H9 (cell line): ENCODE data around the gene EHD2. TPM values are rescaled to one million over a fixed set of nuclear protein-coding genes. Genes with fewer than 3 reads are reported as not detected.
"Not testable (repeated sequence)": the region's sequence is repeated elsewhere in the genome, so short reads cannot be mapped to it uniquely, and the experiment has no call there.

Experiments used
- DNase-seq: peaks from one replicate; pipeline ENCODE4 v3.0.0-alpha.2; 2017
- H2AFZ ChIP-seq: one replicate; pipeline ENCODE4 v1.6.1; 2013; ENCODE audit warnings: mild to moderate bottlenecking, low read length, control low read depth, moderate library complexity
- H2AK5ac ChIP-seq: 2 replicates; pipeline ENCODE4 v1.6.1; 2013; ENCODE audit warnings: low read length, control low read depth, mixed read lengths; ENCODE audit not compliant: insufficient read length
- H2BK120ac ChIP-seq: one replicate; pipeline ENCODE4 v1.6.1; 2013; ENCODE audit warnings: low read depth, mild to moderate bottlenecking, low read length, control low read depth, inconsistent platforms; ENCODE audit not compliant: poor library complexity, severe bottlenecking
- H2BK12ac ChIP-seq: 2 replicates; pipeline ENCODE4 v1.6.1; 2013; ENCODE audit warnings: low read length, control low read depth, mixed read lengths, low read depth; ENCODE audit not compliant: insufficient read length
- H2BK15ac ChIP-seq: 2 replicates; pipeline ENCODE4 v1.6.1; 2013; ENCODE audit warnings: low read depth, low read length, control low read depth
- H2BK20ac ChIP-seq: one replicate; pipeline ENCODE4 v1.6.1; 2013; ENCODE audit warnings: low read depth, mild to moderate bottlenecking, low read length, control low read depth, inconsistent platforms; ENCODE audit not compliant: poor library complexity, severe bottlenecking
- H2BK5ac ChIP-seq: 2 replicates; pipeline ENCODE4 v1.6.1; 2013; ENCODE audit warnings: low read length, control low read depth, mixed read lengths; ENCODE audit not compliant: insufficient read length
- H3K14ac ChIP-seq: 2 replicates; pipeline ENCODE4 v1.6.1; 2013; ENCODE audit warnings: low read length, control low read depth; ENCODE audit not compliant: insufficient read depth
- H3K18ac ChIP-seq: 2 replicates; pipeline ENCODE4 v1.6.1; 2013; ENCODE audit warnings: low read depth, mild to moderate bottlenecking, mixed read lengths, low read length, control low read depth; ENCODE audit not compliant: insufficient read length
- H3K23ac ChIP-seq: 2 replicates; pipeline ENCODE4 v1.6.1; 2013; ENCODE audit warnings: low read length, control low read depth, mixed read lengths, low read depth; ENCODE audit not compliant: insufficient read length
- H3K23me2 ChIP-seq: 2 replicates; pipeline ENCODE4 v1.6.1; 2013; ENCODE audit warnings: low read depth, mild to moderate bottlenecking, mixed read lengths, low read length, control low read depth; ENCODE audit not compliant: insufficient read length, poor library complexity, severe bottlenecking
- H3K27ac ChIP-seq: 2 replicates; pipeline ENCODE4 v1.5.1; 2013; ENCODE audit warnings: low read length, control low read depth, mixed read lengths, low read depth; ENCODE audit not compliant: insufficient read length
- H3K27me3 ChIP-seq: 2 replicates; pipeline ENCODE4 v1.6.1; 2013; ENCODE audit warnings: low read length, control low read depth, inconsistent platforms; ENCODE audit not compliant: insufficient read depth
- H3K4ac ChIP-seq: 2 replicates; pipeline ENCODE4 v1.6.1; 2013; ENCODE audit warnings: low read depth, mild to moderate bottlenecking, control low read depth, inconsistent platforms, low read length, moderate library complexity
- H3K4me1 ChIP-seq: 2 replicates; pipeline ENCODE4 v1.6.1; 2013; ENCODE audit warnings: low read length, control low read depth, inconsistent platforms; ENCODE audit not compliant: insufficient read depth
- H3K4me2 ChIP-seq: 2 replicates; pipeline ENCODE4 v1.6.1; 2013; ENCODE audit warnings: low read length, control low read depth, mixed read lengths; ENCODE audit not compliant: insufficient read length, insufficient read depth
- H3K56ac ChIP-seq: 2 replicates; pipeline ENCODE4 v1.6.1; 2013; ENCODE audit warnings: low read depth, mild to moderate bottlenecking, mixed read lengths, low read length, control low read depth; ENCODE audit not compliant: insufficient read length
- H3K79me1 ChIP-seq: 2 replicates; pipeline ENCODE4 v1.6.1; 2013; ENCODE audit warnings: low read depth, mild to moderate bottlenecking, moderate library complexity, low read length, control low read depth, inconsistent platforms; ENCODE audit not compliant: insufficient read depth, poor library complexity, severe bottlenecking
- H3K79me2 ChIP-seq: 2 replicates; pipeline ENCODE4 v1.6.1; 2013; ENCODE audit warnings: low read length, control low read depth, inconsistent platforms; ENCODE audit not compliant: insufficient read depth
- H3K9ac ChIP-seq: 2 replicates; pipeline ENCODE4 v1.6.1; 2013; ENCODE audit warnings: low read length, control low read depth, mixed read lengths; ENCODE audit not compliant: insufficient read length; ENCODE audit errors: extremely low read depth
- H3K9me3 ChIP-seq: one replicate; pipeline ENCODE4 v1.6.1; 2013; ENCODE audit warnings: low read depth, low read length, inconsistent platforms; ENCODE audit not compliant: control insufficient read depth
- H3T11ph ChIP-seq: one replicate; pipeline ENCODE4 v1.6.1; 2013; ENCODE audit warnings: mild to moderate bottlenecking, low read length, control low read depth, inconsistent platforms
- H4K20me1 ChIP-seq: one replicate; pipeline ENCODE4 v1.6.1; 2013; ENCODE audit not compliant: control insufficient read depth, insufficient read length, insufficient read depth
- H4K5ac ChIP-seq: 2 replicates; pipeline ENCODE4 v1.6.1; 2013; ENCODE audit warnings: low read depth, mild to moderate bottlenecking, mixed read lengths, low read length, control low read depth; ENCODE audit not compliant: insufficient read length
- H4K8ac ChIP-seq: replicated peaks from 2 replicates; pipeline ENCODE4 v1.6.1; 2013; ENCODE audit warnings: low read length, control low read depth, mixed read lengths, low read depth; ENCODE audit not compliant: insufficient read length
- H4K91ac ChIP-seq: 2 replicates; pipeline ENCODE4 v1.6.1; 2013; ENCODE audit warnings: low read depth, mild to moderate bottlenecking, moderate library complexity, mixed read lengths, low read length, control low read depth; ENCODE audit not compliant: insufficient read length
- H3K27ac Mint-ChIP-seq, 3 experiments: 2 replicates in 2 of 3; 3 replicates in 1 of 3; pipeline ENCODE4 v1.8.0; 2020 to 2021; ENCODE audit warnings: mixed read lengths in 3 of 3, mild to moderate bottlenecking in 1 of 3, moderate library complexity in 1 of 3
- H3K27me3 Mint-ChIP-seq: 2 replicates; pipeline ENCODE4 v1.8.0; 2021; ENCODE audit warnings: low read depth, mild to moderate bottlenecking, moderate library complexity, mixed read lengths
- H3K36me3 Mint-ChIP-seq, 3 experiments: 2 replicates in 2 of 3; 3 replicates in 1 of 3; pipeline ENCODE4 v1.8.0; 2020 to 2021; ENCODE audit warnings: low read depth in 3 of 3, mixed read lengths in 3 of 3; ENCODE audit not compliant: insufficient read depth in 1 of 3
- H3K4me1 Mint-ChIP-seq, 2 experiments: 2 replicates each; pipeline ENCODE4 v1.8.0; 2020; ENCODE audit warnings: mixed read lengths in 2 of 2
- H3K4me3 Mint-ChIP-seq, 2 experiments: 2 replicates in 1 of 2; 3 replicates in 1 of 2; pipeline ENCODE4 v1.8.0; 2020 to 2021; ENCODE audit warnings: mild to moderate bottlenecking in 2 of 2, mixed read lengths in 2 of 2, moderate library complexity in 1 of 2
- H3K9me3 Mint-ChIP-seq, 2 experiments: 2 replicates in 1 of 2; 3 replicates in 1 of 2; pipeline ENCODE4 v1.8.0; 2020; ENCODE audit warnings: mild to moderate bottlenecking in 2 of 2, mixed read lengths in 2 of 2, moderate library complexity in 1 of 2
- WGBS: extraction: QIAGEN DNeasy Blood & Tissue Kit; methylation state at CpG from one replicate; pipeline ENCODE4 v1.1.7; 2013; ENCODE audit warnings: missing lambda C conversion rate, low lambda C conversion rate, mixed read lengths; ENCODE audit not compliant: insufficient read length; ENCODE audit errors: extremely low coverage; 5-methylcytosine and 5-hydroxymethylcytosine counted together
- total RNA-seq: library from RNA; stranded (reverse); gene quantifications from 2 replicates; pipeline ENCODE4 v1.2.1, GENCODE V29; 2021
- TF ChIP-seq, protein P1 (sequence below): fragments of 200-600 bp; sonication (generic); conservative IDR thresholded peaks from 3 replicates; pipeline ENCODE4 v1.8.0; 2021; ENCODE audit warnings: antibody characterized with exemption, mild to moderate bottlenecking

The EHD2 gene
- total RNA-seq, 1 experiment from 2014 or later, result 19.7 TPM

DNA sequence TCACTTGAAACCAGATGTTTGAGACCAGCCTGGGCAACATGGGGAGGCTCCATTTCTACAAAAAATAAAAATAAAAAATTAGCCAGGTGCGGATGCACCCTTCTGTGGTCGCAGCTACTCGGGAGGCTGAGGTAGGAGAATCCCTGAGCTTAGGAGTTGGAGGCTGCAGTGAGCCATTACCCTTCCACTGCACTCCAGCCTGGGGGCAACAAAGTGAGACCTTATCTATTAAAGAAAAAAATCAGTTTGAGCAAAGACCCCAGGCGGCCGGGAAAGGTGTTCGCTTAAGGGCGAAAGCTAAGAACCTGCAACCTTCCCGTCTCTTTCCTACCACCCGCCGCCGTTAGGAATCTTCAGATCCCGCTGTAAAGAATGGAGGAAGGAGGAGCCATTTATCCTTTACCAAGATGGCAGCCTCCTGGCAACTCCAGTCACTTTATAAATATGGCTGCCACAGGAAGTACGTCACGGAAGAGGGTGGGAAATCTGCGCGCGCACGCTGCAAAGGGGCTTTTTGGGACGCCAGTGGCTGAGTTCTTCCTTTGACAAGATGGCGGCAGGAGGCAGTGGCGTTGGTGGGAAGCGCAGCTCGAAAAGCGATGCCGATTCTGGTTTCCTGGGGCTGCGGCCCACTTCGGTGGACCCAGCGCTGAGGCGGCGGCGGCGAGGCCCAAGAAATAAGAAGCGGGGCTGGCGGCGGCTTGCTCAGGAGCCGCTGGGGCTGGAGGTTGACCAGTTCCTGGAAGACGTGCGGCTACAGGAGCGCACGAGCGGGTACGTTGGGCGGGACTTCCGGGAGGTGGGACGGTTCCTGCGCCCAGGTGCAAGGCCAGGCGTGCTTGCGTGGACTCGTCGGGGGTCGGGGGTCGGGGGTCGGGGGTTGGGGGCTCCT lies 32.0 kb downstream of the EHD2 start, which contains the start of gene NOP53:
TSS of gene NOP53 (plus strand) at position 537 of the 892 bp plus-strand sequence. CDS start at position 551, 14 bp downstream.
- H2BK12ac ChIP-seq, result no peak within 1 kb of the TSS
- H3K4ac ChIP-seq, result no peak within 1 kb of the TSS
- H4K20me1 ChIP-seq, result peaks cover 5% of the 10 kb centered on the region
- peaks cover 3% of the 10 kb centered on the region for H3K79me1 ChIP-seq
- TF ChIP-seq, protein P1, sequence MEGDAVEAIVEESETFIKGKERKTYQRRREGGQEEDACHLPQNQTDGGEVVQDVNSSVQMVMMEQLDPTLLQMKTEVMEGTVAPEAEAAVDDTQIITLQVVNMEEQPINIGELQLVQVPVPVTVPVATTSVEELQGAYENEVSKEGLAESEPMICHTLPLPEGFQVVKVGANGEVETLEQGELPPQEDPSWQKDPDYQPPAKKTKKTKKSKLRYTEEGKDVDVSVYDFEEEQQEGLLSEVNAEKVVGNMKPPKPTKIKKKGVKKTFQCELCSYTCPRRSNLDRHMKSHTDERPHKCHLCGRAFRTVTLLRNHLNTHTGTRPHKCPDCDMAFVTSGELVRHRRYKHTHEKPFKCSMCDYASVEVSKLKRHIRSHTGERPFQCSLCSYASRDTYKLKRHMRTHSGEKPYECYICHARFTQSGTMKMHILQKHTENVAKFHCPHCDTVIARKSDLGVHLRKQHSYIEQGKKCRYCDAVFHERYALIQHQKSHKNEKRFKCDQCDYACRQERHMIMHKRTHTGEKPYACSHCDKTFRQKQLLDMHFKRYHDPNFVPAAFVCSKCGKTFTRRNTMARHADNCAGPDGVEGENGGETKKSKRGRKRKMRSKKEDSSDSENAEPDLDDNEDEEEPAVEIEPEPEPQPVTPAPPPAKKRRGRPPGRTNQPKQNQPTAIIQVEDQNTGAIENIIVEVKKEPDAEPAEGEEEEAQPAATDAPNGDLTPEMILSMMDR, result no peak
- no peak within 1 kb of the TSS for H2BK5ac ChIP-seq
- H3K14ac ChIP-seq, result peak within 1 kb of the TSS; percentile 85; the same call in 1 of the 2 replicates
- peak within 1 kb of the TSS; percentile 65 for H2BK120ac ChIP-seq
- H3K27me3 ChIP-seq, result no peaks in the 10 kb centered on the region
- H3K23ac ChIP-seq, result no peak within 1 kb of the TSS
- H2BK15ac ChIP-seq, result no peak within 1 kb of the TSS
- Mint-ChIP-seq H3K4me1 (peaks cover 13 to 26% of the 10 kb centered on the region in 2 experiments), H3K27ac (peak within 1 kb of the TSS; percentile 96 to 100 (median 99)), H3K36me3 (peaks cover 22 to 39% (median 37%) of the 10 kb centered on the region in 3 experiments), H3K9me3 (no peaks in the 10 kb centered on the region), H3K4me3 (peak within 1 kb of the TSS; percentile 98 to 99), H3K27me3 (peaks cover 2% of the 10 kb centered on the region; the same call in 1 of the 2 replicates)
- WGBS, result no CpG with 5 or more reads among the region's 53 CpGs
- H3T11ph ChIP-seq, result no peak within 1 kb of the TSS
- peak within 1 kb of the TSS; percentile 45 for H3K9ac ChIP-seq
- H3K56ac ChIP-seq, result no peak within 1 kb of the TSS
- H4K91ac ChIP-seq, result no peak within 1 kb of the TSS
- no peak within 1 kb of the TSS for H2BK20ac ChIP-seq
- DNase-seq, result peak; percentile 97
- peak within 1 kb of the TSS; percentile 82 for H3K18ac ChIP-seq
- no peak within 1 kb of the TSS for H2AK5ac ChIP-seq
- H3K23me2 ChIP-seq, result no peaks in the 10 kb centered on the region
- no peak within 1 kb of the TSS for H4K5ac ChIP-seq
- H3K79me2 ChIP-seq, result peaks cover 6% of the 10 kb centered on the region; the same call in 1 of the 2 replicates
- no peak within 1 kb of the TSS for H3K27ac ChIP-seq
- no peak within 1 kb of the TSS for H2AFZ ChIP-seq
- no peaks in the 10 kb centered on the region for H3K4me1 ChIP-seq
- no peak within 1 kb of the TSS for H4K8ac ChIP-seq
- H3K4me2 ChIP-seq, result peak within 1 kb of the TSS; percentile 38
- H3K9me3 ChIP-seq, result no peaks in the 10 kb centered on the region

DNA sequence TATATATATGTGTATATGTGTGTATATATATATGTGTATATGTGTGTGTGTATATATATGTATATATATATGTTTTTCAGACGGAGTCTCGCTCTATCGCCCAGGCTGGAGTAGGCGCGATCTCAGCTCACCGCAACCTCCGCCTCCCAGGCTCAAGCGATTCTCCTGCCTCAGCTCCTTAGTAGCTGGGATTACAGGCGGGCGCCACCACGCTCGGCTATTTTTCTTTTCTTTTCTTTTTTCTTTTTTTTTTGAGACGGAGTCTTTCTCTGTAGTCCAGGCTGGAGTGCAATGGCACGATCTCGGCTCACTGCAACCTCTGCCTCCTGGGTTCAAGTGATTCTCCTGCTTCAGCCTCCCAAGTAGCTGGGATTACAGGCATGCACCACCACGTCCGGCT lies 32.9 kb downstream of the EHD2 start:
- not testable (repeated sequence) for H3K4ac ChIP-seq, H3K56ac ChIP-seq, H3K18ac ChIP-seq, H2BK20ac ChIP-seq, DNase-seq, H3K4me1 ChIP-seq, H4K5ac ChIP-seq, H3K27ac ChIP-seq, H2BK120ac ChIP-seq, H3K23me2 ChIP-seq, H2BK12ac ChIP-seq, H2AFZ ChIP-seq, H3K79me1 ChIP-seq, H3T11ph ChIP-seq, H3K27me3 Mint-ChIP-seq, H3K79me2 ChIP-seq, H3K27ac Mint-ChIP-seq, H3K23ac ChIP-seq, H3K9me3 Mint-ChIP-seq, H2AK5ac ChIP-seq, H2BK15ac ChIP-seq, H3K9me3 ChIP-seq, H4K20me1 ChIP-seq, H3K9ac ChIP-seq, H3K14ac ChIP-seq, H3K27me3 ChIP-seq, H4K91ac ChIP-seq, H4K8ac ChIP-seq, H2BK5ac ChIP-seq
- no CpG with 5 or more reads among the region's 17 CpGs for WGBS
- peaks cover 13 to 26% of the 10 kb centered on the region in 2 experiments for H3K4me1 Mint-ChIP-seq
- H3K4me3 Mint-ChIP-seq, result peak overlapping the region; percentile 98 to 99
- H3K4me2 ChIP-seq, result peak overlapping the region; percentile 4
- H3K36me3 Mint-ChIP-seq, result peaks cover 28 to 46% (median 46%) of the 10 kb centered on the region in 3 experiments
